PC-3 (cell line): ENCODE data around the gene NDRG4.

Experiments
- EZH2 ChIP-seq: fragments of 300-600 bp; sonication (generic); IDR thresholded peaks from one replicate; pipeline ENCODE4 v1.6.1; 2017; ENCODE audit warnings: antibody characterized with exemption, mild to moderate bottlenecking, low read length; ENCODE audit not compliant: unreplicated experiment
- EZH2phosphoT487 ChIP-seq: fragments of 300-600 bp; sonication (generic); IDR thresholded peaks from 2 replicates; pipeline ENCODE4 v1.6.1; 2018; ENCODE audit warnings: mild to moderate bottlenecking, antibody characterized with exemption, low read length, borderline replicate concordance
- TF ChIP-seq, protein P1 (sequence below): fragments of 300-600 bp; sonication (generic); conservative IDR thresholded peaks from 2 replicates; pipeline ENCODE4 v1.5.1; 2017; ENCODE audit warnings: antibody characterized with exemption, low read depth, mild to moderate bottlenecking, low read length

DNA sequence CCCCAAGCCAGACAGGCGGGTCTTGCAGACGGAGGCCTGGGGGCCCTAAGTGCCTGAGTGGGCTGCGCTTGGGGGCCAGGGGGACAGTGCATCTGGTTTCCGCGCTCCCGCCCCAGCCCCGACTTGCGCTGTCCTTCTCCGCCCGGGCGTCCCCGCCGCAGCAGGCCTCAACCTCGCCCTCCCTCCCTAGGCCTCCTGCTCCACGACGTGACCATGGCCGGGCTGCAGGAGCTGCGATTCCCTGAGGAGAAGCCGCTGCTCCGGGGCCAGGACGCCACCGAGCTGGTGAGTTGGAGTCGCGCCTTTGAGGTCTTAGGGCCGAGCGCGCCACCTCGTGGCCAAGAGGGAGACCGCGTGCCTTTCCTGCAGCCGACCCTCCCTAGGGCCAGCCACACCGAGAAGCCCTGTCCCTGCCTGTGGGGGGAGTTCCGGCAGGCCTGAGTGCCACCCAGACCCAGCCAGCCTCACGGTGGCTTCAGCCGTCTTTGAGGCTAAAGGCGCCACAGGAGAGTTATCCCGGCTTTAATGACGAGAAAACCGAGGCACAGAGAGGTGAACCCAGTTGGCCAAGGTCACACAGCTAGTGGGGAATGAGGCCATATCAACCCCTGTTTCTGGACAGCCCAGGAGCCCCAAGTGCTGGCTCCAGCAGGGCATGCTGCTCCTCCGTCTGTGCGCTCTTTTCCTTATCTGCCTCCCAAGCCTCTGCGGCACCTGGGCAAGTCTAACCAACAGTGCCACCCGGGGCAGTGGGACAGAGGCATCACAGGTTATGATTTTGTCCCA, 12.2 kb upstream of the NDRG4 start:
- TF ChIP-seq, protein P1, sequence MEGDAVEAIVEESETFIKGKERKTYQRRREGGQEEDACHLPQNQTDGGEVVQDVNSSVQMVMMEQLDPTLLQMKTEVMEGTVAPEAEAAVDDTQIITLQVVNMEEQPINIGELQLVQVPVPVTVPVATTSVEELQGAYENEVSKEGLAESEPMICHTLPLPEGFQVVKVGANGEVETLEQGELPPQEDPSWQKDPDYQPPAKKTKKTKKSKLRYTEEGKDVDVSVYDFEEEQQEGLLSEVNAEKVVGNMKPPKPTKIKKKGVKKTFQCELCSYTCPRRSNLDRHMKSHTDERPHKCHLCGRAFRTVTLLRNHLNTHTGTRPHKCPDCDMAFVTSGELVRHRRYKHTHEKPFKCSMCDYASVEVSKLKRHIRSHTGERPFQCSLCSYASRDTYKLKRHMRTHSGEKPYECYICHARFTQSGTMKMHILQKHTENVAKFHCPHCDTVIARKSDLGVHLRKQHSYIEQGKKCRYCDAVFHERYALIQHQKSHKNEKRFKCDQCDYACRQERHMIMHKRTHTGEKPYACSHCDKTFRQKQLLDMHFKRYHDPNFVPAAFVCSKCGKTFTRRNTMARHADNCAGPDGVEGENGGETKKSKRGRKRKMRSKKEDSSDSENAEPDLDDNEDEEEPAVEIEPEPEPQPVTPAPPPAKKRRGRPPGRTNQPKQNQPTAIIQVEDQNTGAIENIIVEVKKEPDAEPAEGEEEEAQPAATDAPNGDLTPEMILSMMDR, result peak; percentile 79
- TF ChIP-seq EZH2 (no peak), EZH2phosphoT487 (no peak)
